ELF-1 (cell line): ENCODE measurements around the gene FRMD4A.

Source experiments
- DNase-seq: peaks from one replicate; pipeline ENCODE4 v3.0.0-alpha.2; 2016; ENCODE audit warnings: low read depth, low spot score

FRMD4A gene

DNA sequence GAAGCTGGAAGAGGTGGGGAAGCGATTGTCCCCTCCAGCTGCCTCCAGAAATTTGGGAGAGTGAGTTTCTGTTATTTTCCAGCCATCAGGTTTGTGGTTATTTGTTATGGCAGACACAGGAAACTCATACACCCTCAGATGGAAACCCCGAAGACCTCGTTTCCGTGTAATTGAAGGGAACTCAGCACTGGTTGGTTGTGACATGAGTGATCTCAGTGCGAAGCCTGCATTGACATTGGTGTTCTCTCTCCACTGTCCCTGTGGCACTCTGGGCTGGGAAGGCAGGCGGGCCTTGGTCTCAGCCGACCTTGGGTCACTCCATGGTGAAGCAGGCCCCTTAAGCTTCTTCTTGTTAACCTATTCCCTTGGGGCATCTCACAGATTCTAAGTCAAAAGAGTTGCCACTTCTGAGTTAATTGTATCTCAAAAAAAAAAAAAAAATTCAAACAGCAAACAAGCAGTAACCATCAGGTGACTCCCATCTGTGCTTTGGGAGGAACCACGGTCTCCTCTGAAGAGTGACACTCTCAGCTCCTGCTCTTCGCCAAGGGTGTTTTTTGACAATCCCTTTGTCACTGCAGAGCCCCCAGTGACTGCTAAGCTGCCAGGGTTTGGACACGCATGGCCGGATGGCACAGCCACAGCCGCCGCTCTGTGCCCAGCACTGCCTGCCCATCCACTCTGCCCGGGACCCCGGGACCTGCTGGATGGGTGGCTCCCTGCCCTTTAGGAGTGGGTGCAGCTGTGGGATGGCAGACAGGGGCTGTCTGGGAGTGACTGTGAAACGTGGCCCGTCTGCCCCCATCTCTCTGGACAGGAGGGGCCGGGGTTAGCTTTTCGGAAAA is 510.4 kb downstream of the FRMD4A start:
- no peak for DNase-seq

- no peak for DNase-seq
These were observed 514.4 kb downstream of the FRMD4A start for GRCh38 chr10:13816195-13816925.

DNA sequence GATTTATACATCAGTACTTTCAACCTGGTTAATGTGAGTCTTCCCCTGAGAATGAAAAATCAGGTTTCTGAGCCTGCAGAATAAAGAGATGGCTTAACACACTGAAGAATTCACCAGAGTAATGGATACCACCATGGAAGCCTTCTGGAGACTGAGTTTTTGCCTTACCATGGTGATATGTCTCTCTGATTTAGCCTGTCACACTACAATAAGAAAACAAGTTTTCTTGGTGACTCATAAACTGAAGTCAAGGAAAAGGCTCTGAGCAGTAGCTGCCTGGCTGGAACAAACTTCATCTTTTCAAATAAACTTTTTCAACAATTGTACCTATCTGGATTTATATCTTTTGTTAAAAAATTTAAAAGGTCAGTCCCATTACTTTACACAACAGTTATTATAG is 515.0 kb downstream of the FRMD4A start:
- DNase-seq: no peak

- no peak for DNase-seq
These were observed 517.2 kb downstream of the FRMD4A start for GRCh38 chr10:13813550-13813949.

GRCh38 chr10:13812804-13813203 is 517.9 kb downstream of the FRMD4A start:
- no peak for DNase-seq

DNA sequence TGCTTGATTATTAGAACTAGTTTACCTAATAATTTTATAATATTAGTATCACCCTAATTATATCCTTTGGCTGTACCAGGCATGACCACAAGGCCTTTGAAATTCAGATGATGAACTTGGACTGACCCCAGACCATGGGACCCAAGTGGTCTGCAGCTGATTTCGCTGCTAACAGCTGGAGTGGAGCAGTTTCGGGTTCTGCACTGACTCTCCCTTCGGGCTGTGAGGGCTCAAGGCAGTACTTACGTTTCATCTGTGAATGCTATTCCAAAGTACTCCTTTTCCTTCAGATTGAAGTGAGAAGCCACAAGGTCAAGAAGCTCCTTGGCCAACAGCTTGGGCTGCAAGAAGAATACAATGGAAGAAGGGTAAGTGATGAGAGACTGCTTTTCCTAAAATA is 520.2 kb downstream of the FRMD4A start:
- DNase-seq: no peak

GRCh38 chr10:13809427-13809826 is 521.3 kb downstream of the FRMD4A start:
- peak; percentile 82 for DNase-seq

DNA sequence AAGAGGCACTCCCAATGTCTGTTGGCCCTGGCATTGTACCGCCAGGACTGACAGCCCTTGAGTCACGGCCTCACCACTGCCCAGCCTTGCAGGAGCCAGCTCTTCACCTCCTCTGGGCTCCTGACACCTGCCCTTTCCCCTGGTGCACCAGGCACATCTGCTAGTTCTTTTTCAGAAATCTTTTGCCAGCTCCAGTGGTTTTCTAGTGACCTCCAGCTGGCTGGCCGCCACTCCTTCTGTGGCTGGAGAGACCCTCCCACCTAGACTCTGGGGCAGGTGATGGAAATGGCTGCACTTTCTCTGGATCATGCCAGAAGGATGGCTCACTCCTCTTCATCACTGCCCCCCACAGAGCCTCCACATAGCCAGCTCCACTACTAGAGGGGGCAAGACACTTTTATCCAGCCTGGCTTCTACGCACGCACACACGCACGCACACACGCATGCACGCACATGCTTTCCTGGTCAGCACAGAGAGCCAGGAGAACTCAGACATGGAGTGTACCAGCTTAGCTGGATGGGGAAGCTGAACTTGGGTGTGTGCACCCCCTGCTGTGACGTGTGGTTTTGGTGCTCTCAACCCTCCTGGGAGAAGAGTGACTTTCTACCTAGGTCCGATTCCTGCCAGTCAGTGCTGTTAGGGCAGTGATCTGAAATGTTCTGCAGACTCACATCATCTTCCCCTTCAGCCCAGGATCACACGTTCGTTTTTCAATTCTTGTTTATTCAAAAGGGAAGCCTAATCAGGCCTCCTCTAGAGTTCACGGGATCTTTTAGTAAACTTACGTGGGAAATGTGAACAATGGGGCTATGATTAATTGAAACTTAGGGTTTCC is 522.0 kb downstream of the FRMD4A start:
- no peak for DNase-seq

DNA sequence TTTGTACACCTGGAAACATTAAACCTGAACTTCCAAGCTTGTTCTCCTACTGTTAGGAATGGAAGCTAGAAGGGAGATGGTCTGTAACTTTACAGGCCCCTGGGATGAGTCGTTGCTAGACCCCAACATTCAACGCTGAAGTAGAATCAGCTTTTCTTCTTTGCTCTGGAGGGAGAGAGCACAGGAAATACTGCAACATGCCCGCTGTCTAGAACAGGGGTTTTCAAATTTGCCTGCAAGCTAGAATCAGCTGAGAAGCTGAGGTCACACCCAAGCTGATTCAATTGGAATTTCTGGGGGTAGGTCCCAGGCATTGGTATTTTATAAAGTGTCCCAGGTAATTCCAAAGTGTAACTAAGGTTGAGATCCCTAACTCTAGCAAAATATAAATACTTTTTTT is 524.3 kb downstream of the FRMD4A start:
- no peak for DNase-seq

GRCh38 chr10:13803566-13804554 is 526.9 kb downstream of the FRMD4A start:
- no peak for DNase-seq

GRCh38 chr10:13801907-13802288 is 528.8 kb downstream of the FRMD4A start:
- no peak for DNase-seq

DNA sequence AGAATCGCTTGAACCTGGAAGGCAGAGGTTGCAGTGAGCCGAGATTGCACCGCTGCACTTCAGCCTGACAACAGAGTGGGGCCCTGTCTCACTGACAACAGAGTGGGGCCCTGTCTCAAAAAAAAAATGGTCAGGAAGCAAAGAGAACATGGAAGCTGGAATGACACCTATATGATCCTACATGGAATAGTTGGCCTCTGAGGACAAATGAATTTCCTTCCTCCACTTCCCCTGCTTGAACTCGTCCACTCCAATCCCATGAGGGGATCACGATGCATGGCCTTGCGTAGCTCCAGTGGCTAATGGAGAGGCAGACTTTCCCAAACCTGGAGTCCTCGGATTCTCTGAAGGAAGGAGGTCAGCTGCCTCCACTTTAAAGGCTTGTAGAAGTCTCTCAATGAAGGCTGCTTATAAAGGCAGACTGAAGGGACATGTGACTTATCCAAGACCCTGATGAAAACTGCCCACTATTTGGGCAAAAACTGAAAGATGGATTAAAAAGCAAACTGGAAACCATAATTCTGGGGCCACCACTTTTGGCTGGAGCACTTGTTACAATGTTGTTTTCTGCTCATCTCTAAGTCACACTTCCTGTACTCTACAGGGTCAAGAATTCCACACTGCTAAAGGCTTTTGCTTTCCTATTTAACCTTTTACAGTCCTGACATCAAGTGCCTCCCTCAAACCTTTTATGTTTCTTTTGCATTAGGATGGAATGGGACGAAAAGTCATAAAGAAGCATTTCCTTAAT is 529.4 kb downstream of the FRMD4A start:
- no peak for DNase-seq

- no peak for DNase-seq
These were observed 533.6 kb downstream of the FRMD4A start for GRCh38 chr10:13797164-13797563.

GRCh38 chr10:13795653-13796555 is 534.8 kb downstream of the FRMD4A start:
- no peak for DNase-seq

DNA sequence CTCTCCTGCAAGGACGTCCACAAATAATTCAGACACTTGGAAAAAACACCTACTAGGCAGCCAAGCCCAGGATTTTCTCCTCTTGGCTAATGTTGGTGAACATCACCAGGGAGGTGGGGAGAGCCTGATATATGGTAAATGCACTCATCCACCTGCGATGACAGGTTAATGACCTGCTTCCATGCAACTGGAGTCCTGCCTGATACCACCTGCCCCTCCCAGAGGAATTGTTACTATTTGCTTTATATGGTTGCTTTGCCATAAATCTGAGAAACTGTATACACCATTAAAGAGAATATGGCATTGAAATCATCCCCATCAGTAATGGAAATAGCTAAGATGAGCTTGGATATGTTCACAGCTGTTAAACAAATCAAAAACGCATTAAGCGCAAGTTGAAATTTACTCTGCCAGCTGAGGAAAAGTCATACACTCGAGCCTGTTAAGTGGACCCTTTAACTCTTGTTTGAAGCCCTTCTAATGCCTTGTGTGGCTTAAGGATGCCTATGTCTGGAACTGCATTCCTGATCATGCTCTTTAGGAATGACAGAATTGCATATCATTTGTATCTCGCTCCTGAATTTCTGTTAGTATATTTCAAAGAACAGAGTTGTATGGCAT is 535.6 kb downstream of the FRMD4A start:
- DNase-seq: no peak

DNA sequence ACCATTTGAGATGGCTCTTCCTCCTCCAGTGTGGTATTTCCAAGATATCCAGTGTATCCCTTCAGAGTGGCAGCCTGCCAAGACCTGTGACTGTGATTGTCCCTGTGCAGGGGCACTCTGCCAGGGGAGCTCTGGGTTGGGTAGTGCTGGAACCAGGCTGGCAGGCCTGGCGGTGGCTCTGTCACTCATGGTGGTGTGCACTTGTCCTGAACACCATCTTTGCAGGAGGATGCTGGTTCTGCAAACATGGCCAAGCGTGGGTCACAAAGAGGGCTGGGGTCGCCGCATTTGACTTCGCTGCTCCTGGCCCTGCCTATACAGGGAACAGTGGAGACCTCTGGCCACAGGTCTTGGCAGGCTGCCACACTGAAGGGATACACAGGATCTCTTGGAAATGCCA is 538.7 kb downstream of the FRMD4A start:
- no peak for DNase-seq

- DNase-seq: no peak
These were observed 539.2 kb downstream of the FRMD4A start for GRCh38 chr10:13791483-13791882.

DNA sequence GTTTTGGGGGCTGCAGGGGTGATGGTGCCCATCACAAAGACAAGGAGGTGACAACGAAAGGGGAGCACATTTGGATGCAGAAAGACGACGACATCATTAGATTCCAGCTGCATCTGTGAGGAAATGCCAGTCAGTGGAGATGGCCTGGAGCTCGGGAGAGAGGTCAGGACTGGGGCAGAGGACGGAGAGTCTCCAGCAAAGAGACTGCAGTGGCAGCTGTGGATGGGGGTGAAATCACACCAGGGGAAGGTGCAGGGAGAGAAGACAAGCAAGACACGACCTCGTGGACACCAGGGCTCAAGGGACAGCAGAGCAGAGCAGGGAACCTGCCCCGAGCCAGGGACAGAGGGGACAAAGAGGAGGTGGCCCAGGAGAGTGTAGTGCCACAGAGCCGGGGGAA is 540.5 kb downstream of the FRMD4A start:
- no peak for DNase-seq

GRCh38 chr10:13789448-13789829 is 541.3 kb downstream of the FRMD4A start:
- no peak for DNase-seq
